Measurements from ENCODE around the gene PNPO. TPM values are rescaled to one million over a fixed set of nuclear protein-coding genes. Genes with fewer than 3 reads are reported as not detected.

Gene PNPO
- total and polyA plus RNA-seq, 8 donors: 7.6 to 44.2 (median 12.1) TPM; not detected in 1

DNA sequence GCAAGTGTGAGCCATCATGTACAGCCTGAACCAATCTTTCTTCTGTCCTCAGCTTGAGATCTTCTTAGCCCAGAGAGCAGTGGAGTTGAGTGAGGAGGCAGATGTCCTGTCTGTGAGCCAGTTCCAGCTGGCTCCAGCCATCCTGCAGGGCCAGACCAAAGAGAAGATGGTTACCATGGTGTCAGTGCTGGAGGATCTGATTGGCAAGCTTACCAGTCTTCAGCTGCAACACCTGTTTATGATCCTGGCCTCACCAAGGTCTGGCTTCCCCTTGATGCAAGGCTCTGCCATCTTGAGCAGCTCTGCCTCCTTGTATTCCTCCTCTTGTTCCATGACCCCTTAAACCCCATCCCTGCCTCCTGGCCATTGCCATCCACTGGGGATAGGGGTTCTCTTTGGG is 39.2 kb downstream of the PNPO start:
- intact Hi-C loops (cut with DNase I; ENCODE audit: low total_unique reads): no loop called here
- Histone ChIP-seq H3K9me3 (no peaks in the 10 kb centered on the region), H3K36me3 (peaks cover 55 to 95% (median 91%) of the 10 kb centered on the region in 4 donors), H3K4me3 (no peak overlapping the region), H3K4me1 (peaks cover 0 to 30% (median 14%) of the 10 kb centered on the region in 4 donors), H3K27ac (no peak overlapping the region), H3K27me3 (no peaks in the 10 kb centered on the region)
- TF ChIP-seq EP300 (IDR thresholded peaks at IDR 0.05) (no peak), POLR2A (IDR thresholded peaks at IDR 0.05) (no peak), CTCF (IDR thresholded peaks at IDR 0.05) (no peak), POLR2AphosphoS5 (IDR thresholded peaks at IDR 0.05) (no peak)
- no peak for DNase-seq

- 80 to 92% (median 87%) methylated on average over 7 to 9 of the region's 9 CpGs for WGBS, 5 donors
- no peak for TF ChIP-seq POLR2AphosphoS5 (IDR thresholded peaks at IDR 0.05)
- TF ChIP-seq EP300 (IDR thresholded peaks at IDR 0.05): no peak
- TF ChIP-seq POLR2A (IDR thresholded peaks at IDR 0.05): no peak
- no peak for TF ChIP-seq CTCF (IDR thresholded peaks at IDR 0.05)
- Histone ChIP-seq H3K4me1 (peaks cover 0 to 30% (median 14%) of the 10 kb centered on the region in 4 donors), H3K9me3 (no peaks in the 10 kb centered on the region), H3K36me3 (peaks cover 46 to 86% (median 82%) of the 10 kb centered on the region in 4 donors), H3K4me3 (no peak overlapping the region), H3K27ac (no peak overlapping the region), H3K27me3 (no peaks in the 10 kb centered on the region)
- no peak for DNase-seq
- intact Hi-C loops (cut with DNase I; ENCODE audit: low total_unique reads): no loop called here
These were observed 40.1 kb downstream of the PNPO start for GRCh38 chr17:47981462-47981861.

DNA sequence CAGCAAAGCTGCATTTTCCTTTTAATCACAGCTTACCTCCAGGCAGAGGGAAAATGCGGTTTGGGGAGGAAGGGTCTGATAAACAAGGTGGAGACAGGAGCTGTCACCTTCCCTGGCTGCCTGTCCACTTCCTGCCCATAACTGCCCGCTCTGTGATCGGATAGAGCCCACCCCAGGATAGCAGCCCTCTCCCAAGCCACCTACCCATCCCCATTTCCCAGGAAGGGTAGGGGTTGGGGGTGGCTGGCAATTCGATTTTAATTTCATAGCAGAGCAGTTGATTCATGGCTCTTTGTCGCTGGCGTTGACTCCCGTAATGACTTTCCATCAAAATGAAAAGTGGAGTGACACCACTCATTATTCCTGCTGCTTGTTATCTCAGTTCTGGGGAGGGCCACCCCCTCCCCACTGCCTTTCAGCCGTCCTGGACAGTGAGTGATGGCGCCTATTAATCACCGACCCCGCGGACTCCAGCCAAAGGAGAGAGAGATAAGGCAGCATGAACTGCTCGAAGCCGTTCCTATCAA is 40.8 kb downstream of the PNPO start:
- intact Hi-C loops (cut with DNase I; ENCODE audit: low total_unique reads): no loop called here
- no peaks in the 10 kb centered on the region for H3K27me3 ChIP-seq
- WGBS, 5 donors: 53 to 70% (median 58%) methylated on average over 14 of the region's 14 CpGs
- peaks cover 4 to 35% (median 19%) of the 10 kb centered on the region in 4 donors for H3K4me1 ChIP-seq
- H3K9me3 ChIP-seq: no peaks in the 10 kb centered on the region
- H3K36me3 ChIP-seq: peaks cover 41 to 79% (median 75%) of the 10 kb centered on the region in 4 donors
- H3K27ac ChIP-seq: no peak overlapping the region
- no peak for DNase-seq
- H3K4me3 ChIP-seq: no peak overlapping the region
- TF ChIP-seq EP300 (IDR thresholded peaks at IDR 0.05) (no peak), POLR2A (IDR thresholded peaks at IDR 0.05) (no peak), CTCF (IDR thresholded peaks at IDR 0.05) (no peak), POLR2AphosphoS5 (IDR thresholded peaks at IDR 0.05) (no peak)

DNA sequence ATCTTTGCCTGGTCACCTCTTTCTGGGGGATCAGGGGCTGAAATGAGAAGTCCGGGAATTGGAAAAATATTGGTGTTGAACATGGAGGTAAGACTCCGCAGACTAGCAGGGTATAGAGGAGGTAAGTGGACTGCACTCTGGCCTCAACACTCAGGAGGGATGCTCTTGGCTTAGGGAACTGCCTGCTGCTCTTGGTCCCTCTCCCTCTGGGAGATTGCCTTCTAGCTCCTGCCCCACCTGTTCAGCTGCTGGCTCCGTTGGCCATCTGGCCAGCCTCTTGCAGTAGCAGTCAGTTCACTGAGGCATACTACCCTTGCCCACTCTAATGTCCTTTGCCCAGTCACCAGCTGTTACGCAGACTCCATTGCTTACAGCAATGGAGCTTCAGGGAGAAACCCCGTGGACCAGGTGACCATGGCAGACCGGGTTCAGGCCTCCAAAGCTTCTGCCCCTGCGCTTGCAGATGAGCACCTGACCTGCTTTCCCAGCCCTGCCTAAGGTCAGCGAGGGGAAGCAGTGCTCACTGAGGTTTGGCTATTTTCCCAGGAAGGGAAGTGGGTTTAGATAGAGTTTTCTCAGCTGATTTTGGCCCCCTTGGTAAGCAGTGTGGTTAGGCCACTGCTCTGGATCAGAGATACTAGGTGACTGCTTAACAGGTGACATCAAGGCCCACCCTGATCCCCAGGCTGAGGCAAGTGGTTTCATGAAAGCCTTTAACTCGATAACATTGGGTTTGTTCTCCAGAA is 41.4 kb downstream of the PNPO start:
- no peaks in the 10 kb centered on the region for H3K9me3 ChIP-seq
- no peak overlapping the region for H3K4me3 ChIP-seq
- 59 to 75% (median 66%) methylated on average over 4 to 9 of the region's 9 CpGs for WGBS, 5 donors
- intact Hi-C loops (cut with DNase I; ENCODE audit: low total_unique reads): no loop called here
- H3K36me3 ChIP-seq: peaks cover 35 to 72% (median 68%) of the 10 kb centered on the region in 4 donors
- DNase-seq: no peak
- peaks cover 9 to 42% (median 25%) of the 10 kb centered on the region in 4 donors for H3K4me1 ChIP-seq
- no peaks in the 10 kb centered on the region for H3K27me3 ChIP-seq
- no peak for TF ChIP-seq EP300 (IDR thresholded peaks at IDR 0.05)
- TF ChIP-seq POLR2AphosphoS5 (IDR thresholded peaks at IDR 0.05): no peak
- no peak for TF ChIP-seq POLR2A (IDR thresholded peaks at IDR 0.05)
- TF ChIP-seq CTCF (IDR thresholded peaks at IDR 0.05): no peak
- peak overlapping the region in 1 of 5 donors; percentile 38 for H3K27ac ChIP-seq
